GM10266 (cell line): ENCODE results near the gene DAB1.

ENCODE experiments used
- DNase-seq: peaks from one replicate; pipeline ENCODE4 v3.0.0; 2012; ENCODE audit errors: extremely low spot score
- TF ChIP-seq, protein P1 (sequence below): IDR thresholded peaks from 2 replicates; pipeline ENCODE4 v1.5.1; 2012; ENCODE audit warnings: mild to moderate bottlenecking, low read depth; ENCODE audit not compliant: control insufficient read depth, insufficient read depth; ENCODE audit errors: missing control alignments

DAB1 gene

DNA sequence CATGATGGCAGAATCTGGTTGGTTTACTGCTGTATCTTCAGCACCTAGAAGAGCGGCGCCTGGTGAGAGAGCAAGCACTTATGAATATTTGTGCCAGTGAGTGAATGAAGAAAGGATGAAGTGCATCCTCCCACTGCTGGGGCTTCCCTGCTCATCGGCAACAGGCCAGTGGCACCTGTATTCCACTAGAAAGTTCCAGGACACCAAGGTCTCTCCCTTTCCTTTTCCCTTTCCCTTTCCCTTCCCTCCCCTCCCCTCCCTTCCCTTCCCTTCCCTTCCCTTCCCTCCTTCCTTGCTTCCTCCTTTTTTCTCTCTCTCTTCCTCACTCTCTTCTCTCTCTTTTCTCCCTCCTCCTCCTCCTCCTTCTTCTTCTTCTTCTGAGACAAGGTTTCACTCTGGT, 86.2 kb downstream of the DAB1 start:
- TF ChIP-seq, protein P1, sequence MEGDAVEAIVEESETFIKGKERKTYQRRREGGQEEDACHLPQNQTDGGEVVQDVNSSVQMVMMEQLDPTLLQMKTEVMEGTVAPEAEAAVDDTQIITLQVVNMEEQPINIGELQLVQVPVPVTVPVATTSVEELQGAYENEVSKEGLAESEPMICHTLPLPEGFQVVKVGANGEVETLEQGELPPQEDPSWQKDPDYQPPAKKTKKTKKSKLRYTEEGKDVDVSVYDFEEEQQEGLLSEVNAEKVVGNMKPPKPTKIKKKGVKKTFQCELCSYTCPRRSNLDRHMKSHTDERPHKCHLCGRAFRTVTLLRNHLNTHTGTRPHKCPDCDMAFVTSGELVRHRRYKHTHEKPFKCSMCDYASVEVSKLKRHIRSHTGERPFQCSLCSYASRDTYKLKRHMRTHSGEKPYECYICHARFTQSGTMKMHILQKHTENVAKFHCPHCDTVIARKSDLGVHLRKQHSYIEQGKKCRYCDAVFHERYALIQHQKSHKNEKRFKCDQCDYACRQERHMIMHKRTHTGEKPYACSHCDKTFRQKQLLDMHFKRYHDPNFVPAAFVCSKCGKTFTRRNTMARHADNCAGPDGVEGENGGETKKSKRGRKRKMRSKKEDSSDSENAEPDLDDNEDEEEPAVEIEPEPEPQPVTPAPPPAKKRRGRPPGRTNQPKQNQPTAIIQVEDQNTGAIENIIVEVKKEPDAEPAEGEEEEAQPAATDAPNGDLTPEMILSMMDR: no peak
- no peak for DNase-seq

DNA sequence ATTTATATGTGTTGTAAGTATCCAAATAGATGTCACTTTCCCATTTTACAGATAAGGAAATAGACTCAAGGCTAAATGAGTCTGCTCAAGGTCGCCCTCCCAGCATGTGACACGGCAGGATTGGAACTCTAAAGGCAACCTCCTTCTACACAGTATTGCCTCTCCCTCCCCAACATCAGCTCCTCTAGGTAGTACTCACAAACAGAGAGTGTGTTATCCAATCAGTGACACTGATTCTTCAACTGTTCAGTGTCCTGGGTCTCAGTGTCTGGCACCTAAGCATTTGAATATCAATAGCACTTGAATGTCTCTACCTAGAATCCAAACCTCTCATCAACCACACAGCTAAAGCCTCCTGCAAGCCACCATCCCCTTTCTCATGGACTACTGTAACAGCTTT, 87.1 kb downstream of the DAB1 start:
- TF ChIP-seq, protein P1: no peak
- DNase-seq: no peak

DNA sequence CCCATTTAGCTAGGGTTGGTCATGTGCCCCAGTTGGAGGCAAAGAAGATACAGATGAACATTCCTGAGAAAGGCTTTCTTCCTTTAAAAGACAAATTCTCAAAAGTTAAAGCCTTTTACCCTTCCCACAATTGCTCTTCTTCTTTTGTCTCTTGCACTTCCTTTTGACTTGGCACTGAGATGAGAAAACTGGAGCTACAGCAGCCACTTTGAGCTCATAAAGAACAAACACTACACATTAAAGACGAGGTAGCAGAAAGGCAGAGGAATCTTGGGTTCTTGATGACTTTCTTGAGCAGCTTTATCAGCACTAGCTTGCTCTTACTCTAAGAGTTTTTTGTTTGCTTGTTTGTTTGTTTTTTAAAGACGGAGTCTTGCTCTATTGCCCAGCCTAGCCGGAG, 92.2 kb downstream of the DAB1 start:
- TF ChIP-seq, protein P1: no peak
- no peak for DNase-seq

DNA sequence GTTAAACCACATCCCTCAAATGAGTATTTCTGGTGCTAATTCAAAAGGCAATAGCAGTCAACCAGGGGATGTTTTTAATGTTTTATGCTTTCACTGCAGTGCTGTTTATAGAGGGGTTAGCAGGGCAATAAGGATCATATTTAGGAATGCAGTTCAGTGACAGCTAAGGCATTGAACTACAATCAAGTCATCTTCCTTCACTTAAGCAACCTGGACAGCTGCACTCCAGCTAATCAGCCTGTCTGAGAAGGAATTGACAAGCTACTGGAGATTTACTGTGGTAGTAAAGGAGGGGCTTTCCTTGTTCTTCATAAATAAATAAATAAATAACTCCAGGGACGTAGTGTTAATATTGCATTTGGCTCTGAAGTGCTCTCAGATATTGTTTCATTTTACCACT, 93.9 kb downstream of the DAB1 start:
- DNase-seq: no peak
- TF ChIP-seq, protein P1: no peak

DNA sequence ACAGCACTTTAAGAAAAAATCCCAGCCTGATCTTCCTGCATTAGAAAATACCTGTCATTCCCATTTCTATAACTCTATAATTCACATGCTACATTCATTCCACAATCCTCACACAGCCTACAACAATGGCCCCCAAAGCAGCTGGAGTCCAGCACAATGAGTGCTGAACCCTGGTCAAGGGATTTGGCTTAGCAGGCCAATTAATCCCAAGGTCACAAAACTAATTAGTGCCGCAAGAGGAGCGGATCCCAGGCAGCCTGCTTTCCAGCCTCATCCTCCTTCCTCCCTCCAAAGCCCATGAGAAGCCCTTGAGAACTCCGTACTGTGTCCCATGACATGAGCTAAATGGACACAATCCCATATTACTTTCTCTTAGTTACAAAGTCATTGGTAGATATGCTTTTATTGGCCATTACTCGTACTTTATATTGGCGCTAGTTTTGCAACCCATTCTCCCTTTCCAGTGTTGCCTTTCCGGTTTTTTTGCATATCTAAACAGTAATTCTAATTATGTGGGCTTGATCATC, 94.8 kb downstream of the DAB1 start:
- TF ChIP-seq, protein P1: no peak
- DNase-seq: no peak

DNA sequence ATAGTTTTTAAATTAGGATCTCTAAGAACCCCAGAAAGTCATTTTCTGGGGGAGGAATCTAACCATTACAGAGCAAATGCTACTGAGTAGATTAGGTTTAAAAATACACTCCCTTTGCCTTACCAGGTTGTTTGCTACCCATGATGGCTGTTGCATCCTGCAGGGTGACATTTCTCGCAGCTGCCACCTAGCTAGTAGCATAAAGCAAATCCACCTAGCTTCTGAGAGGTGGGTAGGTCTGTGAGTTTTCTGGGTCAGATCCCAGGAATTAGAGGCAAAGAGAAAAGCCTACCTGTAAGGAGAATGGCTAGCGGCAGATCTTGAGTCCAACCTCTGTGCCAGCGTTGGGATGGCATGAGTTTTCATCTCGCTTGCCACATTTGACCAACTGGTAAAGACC, 95.9 kb downstream of the DAB1 start:
- no peak for DNase-seq
- TF ChIP-seq, protein P1: no peak

DNA sequence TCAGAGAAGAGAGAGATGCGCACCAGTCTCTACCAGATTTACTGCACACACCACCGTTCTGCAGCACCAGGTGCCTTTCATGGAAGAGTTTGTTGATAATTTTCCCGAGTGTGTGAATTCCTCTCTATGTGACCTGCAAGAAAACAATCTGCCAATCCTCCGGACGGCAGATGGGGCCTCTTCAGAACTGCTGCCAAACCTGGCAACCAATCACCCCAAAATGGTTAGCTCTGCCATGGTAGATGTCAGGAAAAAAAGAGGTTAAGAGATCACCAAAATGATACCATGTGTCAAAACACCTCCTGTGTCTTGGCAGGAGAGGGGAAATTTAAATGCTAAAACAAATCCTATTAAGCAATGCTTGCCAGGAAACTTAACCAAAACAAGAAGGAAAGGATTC, 96.5 kb downstream of the DAB1 start:
- TF ChIP-seq, protein P1: no peak
- DNase-seq: no peak
